K562 (cell line): ENCODE measurements around the gene INHA. TPM values are rescaled to one million over a fixed set of nuclear protein-coding genes. Genes with fewer than 3 reads are reported as not detected.

Experiments used
- ATAC-seq: fragments of 200-7000 bp; cut with Tn5 transposase; 3 replicates; pipeline ENCODE4 v1.9.1; 2020; ENCODE audit warnings: moderate library complexity
- BruUV-seq: library from RNA; stranded (reverse); fragments of 400-500 nt; replicated peaks from 2 replicates; lab custom pipeline; 2021; lab: Mats Ljungman, UMichigan
- CTCF ChIA-PET: fragments of 300-600 bp; formaldehyde crosslinking; extraction: SDS; loops from one replicate; lab custom pipeline; 2021; ENCODE audit warnings: low intra/inter-chr PET ratio; lab: Yijun Ruan, JAX
- POLR2A ChIA-PET: fragments of 300-600, 350-650 bp; sonication (Branson Sonifier 250); formaldehyde crosslinking; extraction: SDS; loops from one replicate; lab custom pipeline; 2021; ENCODE audit warnings: antibody characterized with exemption, inconsistent platforms; lab: Yijun Ruan, JAX
- DNase-seq, 4 experiments: peaks; one replicate each; pipeline versions ENCODE4 v3.0.0 to v3.0.0-alpha.2; 2011 to 2018; ENCODE audit warnings: low spot score in 3 of 4, mixed read lengths in 3 of 4; ENCODE audit errors: extremely low read depth in 1 of 4
- FAIRE-seq: peaks from 2 replicates; lab custom pipeline; 2011; peaks lifted over from hg19 to GRCh38; lab: Jason Lieb, UNC
- H2AFZ ChIP-seq: 2 replicates; pipeline ENCODE4 v1.6.0; 2011; ENCODE audit warnings: low read depth, low read length, control low read depth, inconsistent platforms
- H3K27ac ChIP-seq: fragments of 200-600 bp; 3 replicates; pipeline ENCODE4 v1.8.0; 2011; ENCODE audit warnings: low read depth, mild to moderate bottlenecking, control low read depth, inconsistent platforms, low read length, moderate library complexity, mixed read lengths; ENCODE audit errors: extremely low read depth
- H3K27me3 ChIP-seq, 2 experiments: fragments of 300-600 bp in 1 of 2; 2 replicates in 1 of 2; 3 replicates in 1 of 2; pipeline versions ENCODE4 v1.6.0 to v1.8.0; 2011; ENCODE audit warnings: inconsistent platforms in 2 of 2, low read length in 2 of 2, mild to moderate bottlenecking in 1 of 2, mixed read lengths in 1 of 2, moderate library complexity in 1 of 2; ENCODE audit not compliant: control insufficient read depth in 2 of 2, insufficient read depth in 2 of 2
- H3K36me3 ChIP-seq: fragments of 300-600 bp; 3 replicates; pipeline ENCODE4 v1.8.0; 2011; ENCODE audit warnings: mild to moderate bottlenecking, low read length, inconsistent platforms; ENCODE audit not compliant: control insufficient read depth, insufficient read depth
- H3K4me1 ChIP-seq, 2 experiments: fragments of 200-600 bp in 1 of 2; replicated peaks in 1 of 2; 2 replicates in 1 of 2; 3 replicates in 1 of 2; pipeline versions ENCODE4 v1.5.1 to v1.8.0; 2011; ENCODE audit warnings: inconsistent platforms in 2 of 2, low read length in 2 of 2, mild to moderate bottlenecking in 1 of 2, mixed read lengths in 1 of 2, moderate library complexity in 1 of 2; ENCODE audit not compliant: control insufficient read depth in 2 of 2, insufficient read depth in 2 of 2
- H3K4me2 ChIP-seq: 2 replicates; pipeline ENCODE4 v1.6.1; 2011; ENCODE audit warnings: low read length, control low read depth, inconsistent platforms, mixed read lengths; ENCODE audit not compliant: insufficient read depth
- H3K4me3 ChIP-seq: fragments of 200-600 bp; sonication (generic), shearing (Covaris generic); 2 replicates; pipeline ENCODE4 v1.5.1; 2016; ENCODE audit warnings: control low read depth, inconsistent platforms
- H3K79me2 ChIP-seq: fragments of 200-600 bp; 3 replicates; pipeline ENCODE4 v1.8.0; 2011; ENCODE audit warnings: low read length, inconsistent platforms; ENCODE audit not compliant: control insufficient read depth, insufficient read depth
- H3K9ac ChIP-seq, 2 experiments: 2 replicates each; pipeline versions ENCODE4 v1.6.0 to v1.6.1; 2011; ENCODE audit warnings: low read depth in 2 of 2, low read length in 2 of 2, control low read depth in 1 of 2, inconsistent platforms in 1 of 2, mild to moderate bottlenecking in 1 of 2, mixed read lengths in 1 of 2; ENCODE audit not compliant: insufficient read depth in 1 of 2
- H3K9me1 ChIP-seq: one replicate; pipeline ENCODE4 v1.6.0; 2011; ENCODE audit warnings: inconsistent platforms, mild to moderate bottlenecking, low read length, moderate library complexity; ENCODE audit not compliant: control insufficient read depth, insufficient read depth
- H3K9me3 ChIP-seq: replicated peaks from 2 replicates; pipeline ENCODE4 v1.5.1; 2011; ENCODE audit warnings: low read depth, low read length, inconsistent platforms; ENCODE audit not compliant: control insufficient read depth, insufficient read depth
- H4K20me1 ChIP-seq: replicated peaks from 2 replicates; pipeline ENCODE4 v1.6.1; 2011; ENCODE audit warnings: low read length, inconsistent platforms, mixed read lengths; ENCODE audit not compliant: control insufficient read depth, insufficient read depth
- LCOR ChIP-seq: sonication (generic); formaldehyde crosslinking; IDR thresholded peaks from 2 replicates; pipeline ENCODE4 v1.8.0; 2022; ENCODE audit warnings: mild to moderate bottlenecking, missing genetic modification reagents
- RBFOX2 ChIP-seq: fragments of 200-400 bp; formaldehyde crosslinking; IDR thresholded peaks from 2 replicates; pipeline ENCODE4 v1.6.1; 2017; ENCODE audit warnings: low read depth, mild to moderate bottlenecking, low read length, moderate library complexity
- SMARCA5 ChIP-seq: fragments of 450-650 bp; IDR thresholded peaks from 2 replicates; pipeline ENCODE4 v1.6.1; 2016
- WGBS: fragments of 100-300 bp; shearing (Covaris generic); methylation state at CpG from one replicate; pipeline ENCODE4 v1.1.6; 2016; ENCODE audit warnings: low coverage, mixed read lengths; ENCODE audit not compliant: insufficient coverage; ENCODE audit errors: missing lambda C conversion rate; 5-methylcytosine and 5-hydroxymethylcytosine counted together
- in situ Hi-C: fragments of 300-500 bp; cut with MboI; formaldehyde crosslinking; loops from 4 replicates; pipeline ENCODE4 v1.15.0; 2018; ENCODE audit warnings: inconsistent platforms, mixed read lengths
- intact Hi-C: fragments of 100-400 bp; cut with micrococcal nuclease; formaldehyde crosslinking; loops from 2 replicates; pipeline ENCODE4 v1.14.2; 2022
- polyA plus RNA-seq, 8 experiments: library from polyadenylated mRNA; depleted of rRNA in 4 of 8; stranded (reverse) in 5 of 8; unstranded in 3 of 8; fragments of >200 nt; fragmentation: Nextera tagmentation in 2 of 8; fragmentation: Illumina TruSeq in 1 of 8; extraction: Ambion mirVana in 2 of 8; extraction: Trizol in 1 of 8; gene quantifications; 2 replicates each; pipeline versions ENCODE4 v1.2.1 to v1.2.3, GENCODE V29; 2011 to 2014; ENCODE audit warnings: inconsistent platforms in 1 of 8, missing spikeins in 1 of 8
- total RNA-seq, 7 experiments: library from RNA; depleted of rRNA in 6 of 7; stranded (reverse); fragments of >200 nt in 6 of 7; fragmentation: Illumina TruSeq in 2 of 7; extraction: Trizol in 2 of 7; gene quantifications; 2 replicates each; pipeline versions ENCODE4 v1.2.1 to v1.2.3, GENCODE V29; 2011 to 2021; ENCODE audit warnings: low replicate concordance in 1 of 7

Gene INHA
- total and polyA plus RNA-seq, 9 of the 15 experiments (the other 6 are each of a cell fraction or from before 2014, with no cell fraction given), result 0.07 to 1.9 (median 0.40) TPM

GRCh38 chr2:219565130-219566080, 6.7 kb upstream of the INHA start:
- H3K36me3 ChIP-seq, result peaks cover 8% of the 10 kb centered on the region; the same call in 1 of the 3 replicates
- DNase-seq (no peak), FAIRE-seq (no peak), ATAC-seq (no peak)
- peaks cover 0 to 40% of the 10 kb centered on the region in 2 experiments; a peak in 3 of 5 replicates for H3K4me1 ChIP-seq
- no peak overlapping the region for H3K4me2 ChIP-seq
- no peak overlapping the region for H2AFZ ChIP-seq
- H3K9me3 ChIP-seq, result no peaks in the 10 kb centered on the region
- H3K27me3 ChIP-seq, result no peaks in the 10 kb centered on the region
- no TSS peak for BruUV-seq
- H3K4me3 ChIP-seq, result no peak overlapping the region
- H3K79me2 ChIP-seq, result peaks cover 1% of the 10 kb centered on the region; the same call in 2 of the 3 replicates
- intact Hi-C loops, result no loop called here
- 49% methylated on average over 17 of the region's 21 CpGs for WGBS
- TF ChIP-seq RBFOX2 (no peak), LCOR (CRISPR knock-in tag) (no peak)
- CTCF ChIA-PET, result no interaction called here
- no peaks in the 10 kb centered on the region for H3K9me1 ChIP-seq
- in situ Hi-C loops, result no loop called here
- H4K20me1 ChIP-seq, result no peaks in the 10 kb centered on the region
- H3K27ac ChIP-seq, result no peak overlapping the region
- POLR2A ChIA-PET, result interaction anchor here (0.6 to 2.4 kb wide), 4 partner anchors 12 to 157 kb away, joined by 3 to 7 read pairs (median 4); no protein-coding TSS in a partner anchor
- peak overlapping the region in 1 of 2 experiments; percentile 52; a peak in 1 of 4 replicates for H3K9ac ChIP-seq

- H3K4me2 ChIP-seq, result no peak overlapping the region
- in situ Hi-C loops (no loop called here), intact Hi-C loops (no loop called here)
- POLR2A ChIA-PET, result interaction anchor here (1.1 to 2.4 kb wide), 2 partner anchors 11 to 31 kb away, joined by 3 to 7 read pairs; no protein-coding TSS in a partner anchor
- no peak overlapping the region for H3K27ac ChIP-seq
- CTCF ChIA-PET, result no interaction called here
- no peaks in the 10 kb centered on the region for H3K27me3 ChIP-seq
- no peak for DNase-seq
- no peaks in the 10 kb centered on the region for H4K20me1 ChIP-seq
- no TSS peak for BruUV-seq
- no peak overlapping the region for H2AFZ ChIP-seq
- H3K79me2 ChIP-seq, result peaks cover 7% of the 10 kb centered on the region
- no peak overlapping the region; a peak in 1 of 4 replicates for H3K9ac ChIP-seq
- no peak for TF ChIP-seq SMARCA5
- no peak for FAIRE-seq
- no peak overlapping the region for H3K4me3 ChIP-seq
- no peak for ATAC-seq
- 73% methylated on average over 7 of the region's 11 CpGs for WGBS
- H3K9me3 ChIP-seq, result no peaks in the 10 kb centered on the region
- no peaks in the 10 kb centered on the region for H3K9me1 ChIP-seq
- peaks cover 0 to 40% of the 10 kb centered on the region in 2 experiments; a peak in 3 of 5 replicates for H3K4me1 ChIP-seq
- H3K36me3 ChIP-seq, result peaks cover 8% of the 10 kb centered on the region; the same call in 1 of the 3 replicates
These were observed 5.5 kb upstream of the INHA start for GRCh38 chr2:219566640-219567039.
